GM18909 (cell line): ENCODE data around the gene ADAD2.

Experiments
- ATAC-seq: cut with Tn5 transposase; IDR thresholded peaks from one replicate; pipeline ENCODE4 v1.9.1; 2021; ENCODE audit warnings: mild to moderate bottlenecking; ENCODE audit not compliant: unreplicated experiment, poor library complexity

ADAD2 gene

GRCh38 chr16:84176192-84177053 lies 14.5 kb upstream of the ADAD2 start:
- ATAC-seq = no peak

GRCh38 chr16:84177741-84178073 lies 13.2 kb upstream of the ADAD2 start:
- ATAC-seq = no peak

- ATAC-seq = no peak
Observed at GRCh38 chr16:84178146-84178765, 12.7 kb upstream of the ADAD2 start.

GRCh38 chr16:84178892-84179611 lies 11.9 kb upstream of the ADAD2 start:
- no peak for ATAC-seq

GRCh38 chr16:84179612-84180320 lies 11.2 kb upstream of the ADAD2 start:
- ATAC-seq = no peak

GRCh38 chr16:84180519-84181140 lies 10.3 kb upstream of the ADAD2 start:
- ATAC-seq = no peak

- no peak for ATAC-seq
Observed at GRCh38 chr16:84181144-84181915, 9.6 kb upstream of the ADAD2 start.

GRCh38 chr16:84182104-84182503 lies 8.9 kb upstream of the ADAD2 start:
- no peak for ATAC-seq

GRCh38 chr16:84182680-84183571 lies 8.0 kb upstream of the ADAD2 start:
- no peak for ATAC-seq

- ATAC-seq = no peak
Observed at GRCh38 chr16:84183572-84183875, 7.4 kb upstream of the ADAD2 start.

- no peak for ATAC-seq
Observed at GRCh38 chr16:84183911-84184591, 6.9 kb upstream of the ADAD2 start.

GRCh38 chr16:84184775-84185174 lies 6.2 kb upstream of the ADAD2 start:
- ATAC-seq = no peak

GRCh38 chr16:84186685-84187437 lies 4.1 kb upstream of the ADAD2 start, which contains the start of gene TAF1C:
TAF1C (minus strand) TSS chr16:84187057; CDS start chr16:84184988, 2,069 bp downstream.
- ATAC-seq = peak; percentile 96

- no peak for ATAC-seq
Observed at GRCh38 chr16:84191466-84191865, 509 bp downstream of the ADAD2 start.

- no peak for ATAC-seq
Observed at GRCh38 chr16:84193480-84193879, 2.5 kb downstream of the ADAD2 start.

GRCh38 chr16:84194018-84194417 lies 3.1 kb downstream of the ADAD2 start:
- no peak for ATAC-seq

- ATAC-seq = peak; percentile 70
Observed at GRCh38 chr16:84194470-84195200, 3.7 kb downstream of the ADAD2 start.
